Keratinocyte (primary cell): ENCODE measurements around the gene SYNJ2.

Experiments
- CTCF ChIP-seq, 3 experiments: IDR thresholded peaks in 1 of 3; conservative IDR thresholded peaks in 1 of 3; optimal IDR thresholded peaks in 1 of 3; 2 replicates in 2 of 3; 3 replicates in 1 of 3; pipeline versions ENCODE3 to v1.5.1; 2011; ENCODE audit warnings: low read length in 3 of 3, mild to moderate bottlenecking in 3 of 3, moderate library complexity in 2 of 3, control low read depth in 1 of 3, inconsistent platforms in 1 of 3; ENCODE audit not compliant: insufficient read depth in 2 of 3; ENCODE audit errors: extremely low read depth in 1 of 3
- EZH2 ChIP-seq: IDR thresholded peaks from one replicate; pipeline ENCODE4 v1.6.1; 2012; ENCODE audit warnings: inconsistent platforms, mild to moderate bottlenecking, low read length, moderate library complexity

- TF ChIP-seq CTCF (optimal IDR thresholded peaks at IDR 0.05 in 1 of 3, IDR thresholded peaks at IDR 0.05 in 1 of 3, conservative IDR thresholded peaks at IDR 0.05 in 1 of 3; ENCODE audit: extremely low read depth in 1 of 3, insufficient read depth in 2 of 3, low read length in 3 of 3): no peak
- no peak for TF ChIP-seq EZH2
Observed at GRCh38 chr6:158068156-158068892, 86.7 kb downstream of the SYNJ2 start.
